ENCODE results near the gene HMOX1.
"Not testable (repeated sequence)": the region's sequence is repeated elsewhere in the genome, so short reads cannot be mapped to it uniquely, and the experiment has no call there.

HMOX1 gene

GRCh38 chr22:35437049-35437448 lies 56.2 kb downstream of the HMOX1 start:
- DNase-seq = no peak

- not testable (repeated sequence) for DNase-seq
Measured at GRCh38 chr22:35438673-35439364, 57.9 kb downstream of the HMOX1 start.

GRCh38 chr22:35439365-35439717 lies 58.4 kb downstream of the HMOX1 start:
- no peak for DNase-seq

DNA sequence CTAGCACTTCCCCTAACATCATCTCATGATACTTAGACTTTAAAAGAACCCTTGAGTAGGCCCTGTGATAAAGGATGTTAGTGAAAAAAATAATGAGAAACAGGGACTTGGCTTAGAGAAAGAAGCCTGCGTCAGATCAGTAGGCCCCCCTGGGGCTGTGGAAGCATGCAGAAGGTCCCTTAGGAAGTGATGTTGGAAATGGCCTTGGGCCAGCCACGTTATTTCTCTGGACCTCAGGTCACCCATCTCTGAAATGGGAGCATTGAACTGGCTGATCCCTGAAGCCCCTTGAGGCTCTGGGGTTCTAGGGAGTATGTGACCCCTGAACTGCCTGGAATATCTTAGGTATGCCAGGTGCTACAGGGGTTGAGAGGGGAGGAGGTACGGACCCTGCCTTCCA lies 59.2 kb downstream of the HMOX1 start:
- no peak for DNase-seq

- DNase-seq = no peak
Measured at GRCh38 chr22:35441489-35442100, 60.7 kb downstream of the HMOX1 start.

DNA sequence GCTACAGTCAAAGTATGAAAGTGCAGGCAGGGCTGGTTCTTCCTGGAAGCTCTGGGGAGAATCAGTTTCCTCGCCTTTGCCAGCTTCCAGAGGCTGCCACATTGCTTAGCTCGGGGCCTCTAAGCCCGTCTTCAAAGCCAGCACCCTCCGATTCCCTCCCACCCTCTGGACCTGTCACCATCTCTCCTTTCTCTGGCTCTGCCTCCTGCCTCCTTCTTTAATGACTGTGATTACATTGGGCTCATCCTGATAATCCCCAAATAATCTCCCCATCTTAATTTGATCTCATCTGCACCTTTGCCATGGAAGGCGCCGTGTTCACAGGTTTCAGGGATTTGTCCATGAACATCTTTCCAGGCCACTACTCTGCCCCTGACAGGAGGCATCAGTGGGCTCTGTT lies 61.6 kb downstream of the HMOX1 start:
- DNase-seq = no peak

GRCh38 chr22:35443338-35443737 lies 62.4 kb downstream of the HMOX1 start:
- no peak for DNase-seq

All from hippocampal formation (tissue), 2 donors.